GM19035 (cell line): ENCODE results near the gene DSE.

Experiments
- ATAC-seq: cut with Tn5 transposase; IDR thresholded peaks from one replicate; pipeline ENCODE4 v1.9.1; 2021; ENCODE audit not compliant: unreplicated experiment

Gene DSE

GRCh38 chr6:116471531-116471930 lies 100.8 kb downstream of the DSE start:
- no peak for ATAC-seq

GRCh38 chr6:116472706-116473105 lies 102.0 kb downstream of the DSE start:
- ATAC-seq, result no peak

DNA sequence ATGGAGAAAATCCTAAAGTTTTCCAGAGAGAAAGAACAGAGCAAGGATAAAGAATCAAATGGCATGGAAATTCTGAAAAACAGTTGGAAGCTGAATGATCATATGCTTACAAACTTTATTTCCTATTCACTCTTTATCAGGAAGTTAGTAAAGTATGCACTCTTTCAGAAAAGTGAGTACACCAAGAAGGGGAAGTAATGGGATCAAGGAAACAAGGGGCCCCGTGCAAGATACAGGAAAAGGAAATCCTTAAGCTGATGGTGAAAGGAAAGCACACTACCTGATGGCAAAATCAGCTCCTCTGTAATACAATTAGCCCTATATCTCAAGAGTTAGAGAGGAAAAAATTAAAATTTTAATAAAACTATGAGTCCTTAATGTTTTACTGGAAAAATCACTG lies 104.4 kb downstream of the DSE start:
- ATAC-seq, result no peak

- peak; percentile 100 for ATAC-seq
Measured at GRCh38 chr6:116476002-116476678, 105.4 kb downstream of the DSE start.

DNA sequence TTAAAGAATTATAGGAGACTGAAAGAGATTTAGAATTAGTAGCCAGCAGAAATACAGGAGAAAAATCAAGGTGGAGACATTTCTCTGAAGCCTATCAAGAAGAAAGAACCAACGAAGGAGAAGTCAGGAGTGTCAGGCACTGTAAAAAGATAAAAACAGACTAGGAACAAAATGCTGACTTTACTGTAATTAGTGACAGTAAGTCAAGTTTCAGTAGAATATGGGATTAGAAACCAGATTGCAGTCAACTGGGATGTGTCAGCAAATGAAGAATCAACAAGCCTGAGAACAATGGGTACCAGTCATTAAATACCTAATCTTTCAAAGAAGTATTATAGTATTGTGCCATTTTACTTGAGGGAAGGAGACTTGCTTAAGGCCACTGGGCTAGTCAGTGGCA lies 112.0 kb downstream of the DSE start:
- no peak for ATAC-seq

- ATAC-seq, result no peak
Measured at GRCh38 chr6:116483616-116484015, 112.9 kb downstream of the DSE start.

DNA sequence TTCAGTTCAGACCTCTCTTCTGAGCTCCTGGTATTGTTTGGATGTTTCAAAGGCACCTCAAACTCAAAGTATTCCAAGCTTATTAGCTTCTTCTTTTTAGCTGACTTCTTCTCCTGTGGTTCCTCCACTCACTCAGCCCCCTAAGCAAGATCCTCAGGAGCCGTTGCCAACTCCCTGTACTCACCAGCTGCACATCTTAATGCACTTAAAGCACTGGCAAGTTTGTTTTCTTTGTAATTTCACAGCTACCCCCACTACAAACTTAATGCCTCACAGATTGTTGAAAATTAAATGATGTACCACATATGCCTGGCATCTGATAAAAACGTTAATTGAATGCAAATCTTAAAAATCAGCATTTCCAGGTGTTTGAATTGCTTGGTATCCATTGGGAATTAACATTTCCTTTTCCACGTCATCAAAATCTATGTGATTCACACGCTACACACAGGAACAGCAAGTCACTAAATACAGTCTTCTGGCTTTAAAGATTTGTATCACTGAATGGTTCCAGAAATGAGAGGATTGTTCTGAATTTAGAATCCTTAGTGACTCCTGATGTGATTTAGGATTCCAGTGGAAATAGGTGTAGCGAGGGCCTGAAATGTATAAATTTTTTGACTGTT lies 114.9 kb downstream of the DSE start:
- no peak for ATAC-seq

DNA sequence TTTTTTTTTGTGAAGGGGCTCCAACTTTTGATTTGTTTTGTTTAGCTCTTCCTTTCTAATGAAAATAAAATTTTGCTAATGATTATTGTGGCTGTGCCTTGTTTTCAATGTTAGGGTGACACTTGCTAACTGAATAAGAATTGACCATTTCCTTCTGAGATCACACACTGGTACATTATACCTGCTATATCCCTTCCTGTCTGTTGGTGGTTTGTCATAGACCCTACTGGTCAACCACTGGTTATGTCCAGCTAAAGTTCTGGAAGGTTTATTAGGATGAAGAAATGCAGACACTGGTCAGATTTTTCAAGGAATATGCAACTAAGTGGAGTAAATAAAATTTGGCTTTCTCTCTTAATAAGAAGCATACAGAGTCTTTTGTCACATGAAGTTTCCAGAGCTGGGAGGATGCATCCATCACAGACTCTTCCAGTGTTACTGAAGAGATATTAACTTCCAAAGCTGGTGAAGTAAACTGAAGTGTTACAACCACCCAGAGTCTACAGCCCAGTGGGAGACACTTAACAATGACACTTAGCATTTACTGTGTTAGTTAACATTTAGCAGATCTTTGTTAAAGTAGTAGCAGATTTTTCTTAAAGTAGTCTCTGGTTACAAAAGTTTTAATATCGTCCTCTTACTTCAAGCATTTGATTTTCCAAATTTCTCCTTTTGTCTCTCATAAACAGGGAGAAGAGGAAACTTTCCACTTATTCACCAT lies 121.0 kb downstream of the DSE start:
- no peak for ATAC-seq

DNA sequence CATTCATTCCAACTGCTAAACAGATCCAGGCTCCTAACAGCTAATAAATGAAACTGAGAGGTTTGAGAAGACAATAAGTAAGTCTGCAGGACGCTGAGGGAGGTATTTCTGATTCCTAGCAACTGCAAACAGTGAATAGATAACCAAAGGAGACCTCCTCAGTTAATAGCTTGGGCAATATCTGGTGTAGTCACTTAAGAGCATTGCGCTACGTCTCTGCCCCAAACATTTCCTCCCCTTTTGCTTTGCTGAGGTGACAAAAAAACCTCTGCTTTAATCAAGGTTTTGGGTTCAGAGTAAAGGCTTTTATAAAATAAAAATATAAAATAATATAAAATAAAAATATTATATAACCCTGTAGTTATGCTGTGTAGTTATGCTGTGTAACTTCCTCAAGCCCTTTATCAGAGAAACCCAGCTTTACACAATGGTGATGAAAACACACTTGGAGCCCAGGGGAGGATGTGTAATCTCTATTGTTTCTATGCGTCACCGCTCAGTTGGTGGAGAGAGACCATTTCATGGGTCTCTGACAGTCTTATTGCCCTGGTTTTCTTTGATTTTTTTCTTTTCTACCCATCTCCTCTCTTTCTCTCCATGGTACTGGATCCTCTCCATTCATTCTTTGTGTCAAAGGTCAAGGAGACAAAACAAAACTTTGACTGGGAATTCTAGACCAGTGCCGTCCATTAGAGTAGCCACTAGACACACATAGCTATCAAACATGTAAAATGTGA lies 121.8 kb downstream of the DSE start:
- no peak for ATAC-seq
